A549 (cell line): ENCODE measurements around the gene RBM10. TPM values are rescaled to one million over a fixed set of nuclear protein-coding genes. Genes with fewer than 3 reads are reported as not detected.

Source experiments
- ATAC-seq, 2 experiments: fragments of 200-7000 bp in 1 of 2; fragments of >200 bp in 1 of 2; cut with Nextera tagmentation in 1 of 2; cut with Tn5 transposase in 1 of 2; 3 replicates each; pipeline versions ENCODE4 v1.8.0 to v1.9.1; 2018 to 2020; ENCODE audit warnings: mild to moderate bottlenecking in 1 of 2, moderate library complexity in 1 of 2
- CTCF ChIA-PET: fragments of 300-600 bp; sonication (Branson Sonifier 250); formaldehyde crosslinking; extraction: SDS; loops from one replicate; lab custom pipeline; 2021; ENCODE audit warnings: antibody characterized with exemption, inconsistent platforms; lab: Yijun Ruan, JAX
- POLR2A ChIA-PET: fragments of 350-600 bp; formaldehyde crosslinking; extraction: SDS; loops from one replicate; lab custom pipeline; 2021; ENCODE audit warnings: antibody characterized with exemption, inconsistent platforms; lab: Yijun Ruan, JAX
- DNase-seq, 2 experiments: peaks; one replicate each; pipeline versions ENCODE4 v3.0.0 to v3.0.0-alpha.2; 2011 to 2016; ENCODE audit warnings: low read depth in 1 of 2, low spot score in 1 of 2
- FAIRE-seq: peaks from 2 replicates; lab custom pipeline; 2011; peaks lifted over from hg19 to GRCh38; lab: Jason Lieb, UNC
- H3K27ac ChIP-seq, 2 experiments: fragments of >200 bp; sonication (Bioruptor Twin); formaldehyde crosslinking; 3 replicates each; pipeline ENCODE4 v1.5.1; 2016 to 2017
- H3K4me1 ChIP-seq: fragments of >200 bp; sonication (Bioruptor Twin); formaldehyde crosslinking; 3 replicates; pipeline ENCODE4 v1.6.1; 2016
- H3K4me2 ChIP-seq: fragments of >200 bp; sonication (Bioruptor Twin); formaldehyde crosslinking; 3 replicates; pipeline ENCODE4 v1.6.1; 2016
- H3K4me3 ChIP-seq: fragments of >200 bp; sonication (Bioruptor Twin); formaldehyde crosslinking; 3 replicates; pipeline ENCODE4 v1.5.1; 2016
- H3K9me3 ChIP-seq: fragments of >200 bp; sonication (Bioruptor Twin); formaldehyde crosslinking; 3 replicates; pipeline ENCODE4 v1.6.1; 2016
- ATOH8 ChIP-seq: fragments of 250-450 bp; sonication (Bioruptor Pico); IDR thresholded peaks from 2 replicates; pipeline ENCODE4 v1.5.0; 2020; ENCODE audit warnings: low read depth, mild to moderate bottlenecking, moderate library complexity
- BHLHE40 ChIP-seq: IDR thresholded peaks from 2 replicates; pipeline ENCODE4 v1.6.1; 2012; ENCODE audit warnings: low read depth, low read length, inconsistent platforms
- CEBPB ChIP-seq, 2 experiments: fragments of >200 bp in 1 of 2; sonication (Bioruptor Twin) in 1 of 2; formaldehyde crosslinking in 1 of 2; IDR thresholded peaks; 2 replicates each; pipeline ENCODE4 v1.6.1; 2012 to 2016
- CHD2 ChIP-seq: fragments of 150-350 bp; IDR thresholded peaks from 2 replicates; pipeline ENCODE4 v1.6.1; 2014; ENCODE audit warnings: low read length; ENCODE audit not compliant: partially characterized antibody
- CHD4 ChIP-seq: fragments of 200-600 bp; sonication (generic); IDR thresholded peaks from 2 replicates; pipeline ENCODE4 v1.6.1; 2016; ENCODE audit warnings: antibody characterized with exemption, mild to moderate bottlenecking, borderline replicate concordance
- CTCF ChIP-seq: fragments of >200 bp; sonication (Bioruptor Twin); formaldehyde crosslinking; IDR thresholded peaks from 3 replicates; pipeline ENCODE4 v1.5.1; 2016
- EHMT2 ChIP-seq: fragments of 200-600 bp; sonication (generic); IDR thresholded peaks from 2 replicates; pipeline ENCODE4 v1.6.1; 2016; ENCODE audit warnings: antibody characterized with exemption, low read depth, mild to moderate bottlenecking, moderate library complexity
- ELK1 ChIP-seq: fragments of 150-350 bp; IDR thresholded peaks from 2 replicates; pipeline ENCODE4 v1.6.1; 2014; ENCODE audit warnings: low read depth, mild to moderate bottlenecking, low read length
- EP300 ChIP-seq, 2 experiments: fragments of >200 bp; sonication (Bioruptor Twin); formaldehyde crosslinking; IDR thresholded peaks; 2 replicates in 1 of 2; 3 replicates in 1 of 2; pipeline ENCODE4 v1.6.1; 2016 to 2017
- GATA3 ChIP-seq: IDR thresholded peaks from 2 replicates; pipeline ENCODE4 v1.6.1; 2012; ENCODE audit warnings: borderline replicate concordance
- HDAC2 ChIP-seq: fragments of 200-600 bp; sonication (generic); IDR thresholded peaks from 2 replicates; pipeline ENCODE4 v1.6.1; 2016
- HES2 ChIP-seq: fragments of >200 bp; sonication (Bioruptor Twin); formaldehyde crosslinking; IDR thresholded peaks from 2 replicates; pipeline ENCODE4 v1.6.1; 2016
- HOXA7 ChIP-seq: fragments of 250-450 bp; sonication (Bioruptor Pico); IDR thresholded peaks from 2 replicates; pipeline ENCODE4 v1.5.0; 2020; ENCODE audit warnings: mild to moderate bottlenecking, moderate library complexity
- HOXB13 ChIP-seq: fragments of 250-450 bp; sonication (Bioruptor Pico); IDR thresholded peaks from 2 replicates; pipeline ENCODE4 v1.5.0; 2020; ENCODE audit warnings: low read depth, mild to moderate bottlenecking, moderate library complexity
- KDM1A ChIP-seq: fragments of 200-600 bp; sonication (generic); IDR thresholded peaks from 2 replicates; pipeline ENCODE4 v1.6.1; 2016; ENCODE audit warnings: low read depth, mild to moderate bottlenecking
- MYC ChIP-seq: IDR thresholded peaks from 2 replicates; pipeline ENCODE4 v1.6.1; 2012; ENCODE audit warnings: mild to moderate bottlenecking, inconsistent platforms, low read length, improper control_type of control experiment, borderline replicate concordance
- NR3C1 ChIP-seq: fragments of >200 bp; sonication (Bioruptor Twin); formaldehyde crosslinking; IDR thresholded peaks from 3 replicates; pipeline ENCODE4 v1.6.1; 2017
- POLR2AphosphoS2 ChIP-seq: conservative IDR thresholded peaks from 2 replicates; pipeline ENCODE4 v1.6.1; 2012; ENCODE audit warnings: low read length, improper control_type of control experiment, inconsistent platforms
- RARB ChIP-seq: fragments of 250-450 bp; sonication (Bioruptor Pico); IDR thresholded peaks from 2 replicates; pipeline ENCODE4 v1.8.0; 2021; ENCODE audit warnings: mild to moderate bottlenecking, moderate library complexity
- RCOR1 ChIP-seq: fragments of 150-350 bp; IDR thresholded peaks from 2 replicates; pipeline ENCODE4 v1.6.1; 2014; ENCODE audit warnings: antibody characterized with exemption, low read length, low read depth
- RFX5 ChIP-seq: fragments of 450-650 bp; IDR thresholded peaks from 2 replicates; pipeline ENCODE4 v1.7.1; 2014; ENCODE audit warnings: antibody characterized with exemption, mild to moderate bottlenecking, moderate library complexity
- TFCP2L1 ChIP-seq: fragments of 250-450 bp; sonication (Bioruptor Pico); IDR thresholded peaks from 2 replicates; pipeline ENCODE4 v1.5.0; 2021; ENCODE audit warnings: mild to moderate bottlenecking
- USF2 ChIP-seq: fragments of 450-650 bp; IDR thresholded peaks from 2 replicates; pipeline ENCODE4 v1.6.1; 2014; ENCODE audit warnings: antibody characterized with exemption
- ZC3H11A ChIP-seq: fragments of 450-650 bp; IDR thresholded peaks from 2 replicates; pipeline ENCODE4 v1.6.1; 2014; ENCODE audit warnings: antibody characterized with exemption, mild to moderate bottlenecking
- WGBS: methylation state at CpG from one replicate; pipeline ENCODE4 v1.1.6; 2017; ENCODE audit errors: missing lambda C conversion rate; 5-methylcytosine and 5-hydroxymethylcytosine counted together
- polyA plus RNA-seq, 4 experiments: library from polyadenylated mRNA; depleted of rRNA in 3 of 4; stranded (reverse); fragments of >200 nt; fragmentation: RNase III in 1 of 4; extraction: RNeasy Plus Mini Kit Qiagen cat#74134 plus additional on column Dnase treatment in 1 of 4; gene quantifications; 2 replicates in 3 of 4; 3 replicates in 1 of 4; pipeline ENCODE4 v1.2.3, GENCODE V29; 2011 to 2017

RBM10 gene
- polyA plus RNA-seq, 2 of the 4 experiments (the other 2 are of a cell fraction) = 21.1 to 29.8 TPM

- H3K4me1 ChIP-seq = peaks cover 8% of the 10 kb centered on the region; the same call in 1 of the 3 replicates
- no peak overlapping the region for H3K4me2 ChIP-seq
- FAIRE-seq (no peak), DNase-seq (no peak), ATAC-seq (no peak)
- TF ChIP-seq ELK1 = no peak
- no peak for TF ChIP-seq RARB (CRISPR knock-in tag)
- no peak for TF ChIP-seq TFCP2L1 (CRISPR knock-in tag)
- TF ChIP-seq RCOR1 = no peak
- no peak for TF ChIP-seq CHD2
- no peak for TF ChIP-seq KDM1A
- no peak for TF ChIP-seq USF2
- ChIA-PET CTCF (interaction anchor here (0.7 kb wide), 1 partner anchor 232 kb away, joined by 3 read pairs; no protein-coding TSS in a partner anchor), POLR2A (no interaction called here)
- no peak overlapping the region for H3K27ac ChIP-seq
- 95% methylated on average over 5 of the region's 5 CpGs for WGBS
- H3K4me3 ChIP-seq = no peak overlapping the region
- no peaks in the 10 kb centered on the region for H3K9me3 ChIP-seq
Observed at GRCh38 chrX:47162927-47163583, 18.0 kb downstream of the RBM10 start.

- POLR2A ChIA-PET = no interaction called here
- no peak for FAIRE-seq
- ATAC-seq = no peak
- TF ChIP-seq ELK1 = no peak
- no peak for TF ChIP-seq HES2
- TF ChIP-seq NR3C1 = no peak
- TF ChIP-seq TFCP2L1 (CRISPR knock-in tag) = no peak
- no peak for TF ChIP-seq CTCF
- Histone ChIP-seq H3K4me2 (no peak overlapping the region), H3K9me3 (no peaks in the 10 kb centered on the region), H3K27ac (no peak overlapping the region), H3K4me1 (peaks cover 8% of the 10 kb centered on the region; the same call in 1 of the 3 replicates), H3K4me3 (no peak overlapping the region)
- CTCF ChIA-PET = no interaction called here
- DNase-seq = no peak
- WGBS = 96% methylated on average over 3 of the region's 3 CpGs
Observed at GRCh38 chrX:47164420-47164819, 19.4 kb downstream of the RBM10 start.

- no peak overlapping the region for H3K4me2 ChIP-seq
- H3K9me3 ChIP-seq = no peaks in the 10 kb centered on the region
- ChIA-PET CTCF (interaction anchor here (0.7 kb wide), 1 partner anchor 357 kb away, joined by 3 read pairs; no protein-coding TSS in a partner anchor), POLR2A (no interaction called here)
- H3K4me3 ChIP-seq = no peak overlapping the region
- peaks cover 8% of the 10 kb centered on the region; the same call in 1 of the 3 replicates for H3K4me1 ChIP-seq
- no peak overlapping the region for H3K27ac ChIP-seq
- DNase-seq (no peak), ATAC-seq (no peak), FAIRE-seq (no peak)
- 96% methylated on average over 5 of the region's 5 CpGs for WGBS
- no peak for TF ChIP-seq RFX5
- no peak for TF ChIP-seq GATA3
- no peak for TF ChIP-seq HOXA7 (CRISPR knock-in tag)
- TF ChIP-seq EHMT2 = no peak
- TF ChIP-seq MYC = no peak
- TF ChIP-seq CHD4 = no peak
- no peak for TF ChIP-seq HDAC2
- TF ChIP-seq BHLHE40 = no peak
- no peak for TF ChIP-seq ZC3H11A
- no peak for TF ChIP-seq POLR2AphosphoS2
- no peak for TF ChIP-seq EP300 (IDR thresholded peaks at IDR 0.05)
- TF ChIP-seq CTCF = no peak
- no peak for TF ChIP-seq HOXB13 (CRISPR knock-in tag)
- no peak for TF ChIP-seq HES2
- TF ChIP-seq CEBPB (IDR thresholded peaks at IDR 0.05) = no peak
- no peak for TF ChIP-seq ATOH8 (CRISPR knock-in tag)
Observed at GRCh38 chrX:47166126-47166525, 21.1 kb downstream of the RBM10 start.
